Mesenchymal stem cell (in vitro differentiated cells and primary cell): ENCODE data around the gene FRMD4B.

ENCODE experiments used
- DNase-seq: peaks from one replicate; pipeline ENCODE4 v3.0.0-alpha.2; 2013
- H2AFZ ChIP-seq: one replicate; pipeline ENCODE4 v1.6.1; 2013; ENCODE audit warnings: low read depth, mild to moderate bottlenecking, control low read depth, inconsistent platforms, low read length, moderate library complexity
- H2AK5ac ChIP-seq: 2 replicates; pipeline ENCODE4 v1.6.1; 2013; ENCODE audit warnings: low read length, moderate library complexity, mild to moderate bottlenecking, inconsistent platforms; ENCODE audit not compliant: severe bottlenecking
- H2BK120ac ChIP-seq: one replicate; pipeline ENCODE4 v1.6.1; 2013; ENCODE audit warnings: low read depth, mild to moderate bottlenecking, inconsistent platforms, low read length, moderate library complexity
- H2BK12ac ChIP-seq, 2 experiments: one replicate each; pipeline ENCODE4 v1.6.1; 2013; ENCODE audit warnings: inconsistent platforms in 2 of 2, low read length in 2 of 2, mild to moderate bottlenecking in 2 of 2, moderate library complexity in 2 of 2, control low read depth in 1 of 2
- H2BK15ac ChIP-seq: one replicate; pipeline ENCODE4 v1.6.1; 2013; ENCODE audit warnings: mild to moderate bottlenecking, low read depth, inconsistent platforms; ENCODE audit not compliant: poor library complexity, severe bottlenecking
- H2BK5ac ChIP-seq: 2 replicates; pipeline ENCODE4 v1.6.1; 2013; ENCODE audit warnings: low read depth, mild to moderate bottlenecking, low read length, control low read depth, inconsistent platforms; ENCODE audit not compliant: poor library complexity, severe bottlenecking
- H3K14ac ChIP-seq, 2 experiments: one replicate each; pipeline ENCODE4 v1.6.1; 2013; ENCODE audit warnings: inconsistent platforms in 2 of 2, low read length in 2 of 2, control low read depth in 1 of 2, mild to moderate bottlenecking in 1 of 2, moderate library complexity in 1 of 2
- H3K18ac ChIP-seq, 2 experiments: one replicate each; pipeline ENCODE4 v1.6.1; 2013; ENCODE audit warnings: inconsistent platforms in 2 of 2, low read length in 2 of 2, control low read depth in 1 of 2, low read depth in 1 of 2, mild to moderate bottlenecking in 1 of 2
- H3K23ac ChIP-seq, 2 experiments: one replicate each; pipeline ENCODE4 v1.6.1; 2013; ENCODE audit warnings: inconsistent platforms in 2 of 2, low read length in 2 of 2, mild to moderate bottlenecking in 2 of 2, moderate library complexity in 2 of 2, control low read depth in 1 of 2
- H3K27ac ChIP-seq: 2 replicates; pipeline ENCODE4 v1.5.1; 2013; ENCODE audit warnings: mild to moderate bottlenecking, moderate library complexity, low read length, control low read depth, inconsistent platforms; ENCODE audit not compliant: poor library complexity, severe bottlenecking
- H3K27me3 ChIP-seq, 2 experiments: 2 replicates each; pipeline versions ENCODE4 v1.6.1 to v1.7.0; 2013; ENCODE audit warnings: low read length in 2 of 2, mild to moderate bottlenecking in 2 of 2, moderate library complexity in 2 of 2, control low read depth in 1 of 2, inconsistent platforms in 1 of 2; ENCODE audit not compliant: control insufficient read depth in 1 of 2, insufficient read depth in 1 of 2
- H3K36me3 ChIP-seq, 2 experiments: 2 replicates each; pipeline versions ENCODE4 v1.6.1 to v1.7.0; 2013; ENCODE audit warnings: low read length in 2 of 2, control low read depth in 1 of 2, inconsistent platforms in 1 of 2, low read depth in 1 of 2, mild to moderate bottlenecking in 1 of 2; ENCODE audit not compliant: insufficient read depth in 2 of 2, control insufficient read depth in 1 of 2
- H3K4ac ChIP-seq, 2 experiments: one replicate each; pipeline ENCODE4 v1.6.1; 2013; ENCODE audit warnings: inconsistent platforms in 2 of 2, low read length in 2 of 2, mild to moderate bottlenecking in 2 of 2, moderate library complexity in 2 of 2, control low read depth in 1 of 2, low read depth in 1 of 2
- H3K4me1 ChIP-seq: 2 replicates; pipeline ENCODE4 v1.6.1; 2013; ENCODE audit warnings: low read depth, low read length, control low read depth; ENCODE audit not compliant: control insufficient read depth, insufficient read depth
- H3K4me2 ChIP-seq: 2 replicates; pipeline ENCODE4 v1.6.1; 2013; ENCODE audit warnings: low read length, mild to moderate bottlenecking, inconsistent platforms; ENCODE audit not compliant: poor library complexity, severe bottlenecking
- H3K4me3 ChIP-seq, 2 experiments: 2 replicates each; pipeline versions ENCODE4 v1.5.1 to v1.7.0; 2013; ENCODE audit warnings: low read length in 2 of 2, mild to moderate bottlenecking in 2 of 2, control low read depth in 1 of 2, low read depth in 1 of 2; ENCODE audit not compliant: insufficient read depth in 1 of 2
- H3K79me1 ChIP-seq: replicated peaks from 2 replicates; pipeline ENCODE4 v1.6.1; 2013; ENCODE audit warnings: mild to moderate bottlenecking, control low read depth, low read length, inconsistent platforms; ENCODE audit not compliant: poor library complexity, severe bottlenecking
- H3K9ac ChIP-seq: 2 replicates; pipeline ENCODE4 v1.7.0; 2013; ENCODE audit warnings: mild to moderate bottlenecking, low read length, moderate library complexity
- H3K9me3 ChIP-seq: 2 replicates; pipeline ENCODE4 v1.7.0; 2013; ENCODE audit warnings: mild to moderate bottlenecking, low read length; ENCODE audit not compliant: control insufficient read depth
- H4K8ac ChIP-seq: one replicate; pipeline ENCODE4 v1.6.1; 2013; ENCODE audit warnings: inconsistent platforms, mild to moderate bottlenecking, low read length, moderate library complexity
- H4K91ac ChIP-seq: one replicate; pipeline ENCODE4 v1.6.1; 2013; ENCODE audit warnings: mild to moderate bottlenecking, low read length, inconsistent platforms
- WGBS: methylation state at CpG from one replicate; pipeline ENCODE4 v1.1.7; 2013; ENCODE audit warnings: mixed read lengths; 5-methylcytosine and 5-hydroxymethylcytosine counted together

Gene FRMD4B

DNA sequence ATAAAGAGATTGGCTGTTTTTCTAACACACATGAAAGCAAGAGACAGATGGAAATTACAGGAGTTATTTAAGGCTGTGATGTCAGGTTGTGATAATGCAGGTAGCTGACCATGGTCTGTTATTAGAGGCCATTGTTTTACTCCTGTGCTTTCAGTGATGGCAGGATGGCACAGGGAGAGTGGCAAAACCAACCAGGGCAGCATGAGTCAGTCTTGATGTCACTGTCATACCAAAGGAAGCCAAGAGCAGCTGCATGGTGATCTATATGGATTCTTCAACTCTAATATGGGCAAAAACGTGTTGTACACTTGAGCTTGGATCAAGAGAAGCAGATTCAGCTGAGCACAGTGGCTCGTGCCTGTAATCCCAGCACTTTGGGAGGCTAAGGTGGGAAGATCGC, 171.6 kb downstream of the FRMD4B start:
- H3K9me3 ChIP-seq, result no peaks in the 10 kb centered on the region
- no peak overlapping the region for H3K27ac ChIP-seq
- H4K8ac ChIP-seq, result no peak overlapping the region
- no peak overlapping the region for H3K23ac ChIP-seq
- no peaks in the 10 kb centered on the region for H3K27me3 ChIP-seq
- no peak overlapping the region for H2BK15ac ChIP-seq
- no peak overlapping the region for H3K4ac ChIP-seq
- no peak overlapping the region for H2BK5ac ChIP-seq
- peaks cover 0 to 11% of the 10 kb centered on the region in 2 experiments for H3K36me3 ChIP-seq
- no peak overlapping the region for H2AK5ac ChIP-seq
- no peak overlapping the region for H3K4me2 ChIP-seq
- H2BK120ac ChIP-seq, result no peak overlapping the region
- WGBS, result 69% methylated on average over 3 of the region's 3 CpGs
- H3K18ac ChIP-seq, result no peak overlapping the region
- H2BK12ac ChIP-seq, result no peak overlapping the region
- no peak overlapping the region for H3K4me3 ChIP-seq
- no peak overlapping the region for H4K91ac ChIP-seq
- H3K9ac ChIP-seq, result no peak overlapping the region
- H2AFZ ChIP-seq, result no peak overlapping the region
- DNase-seq, result no peak
- H3K4me1 ChIP-seq, result no peaks in the 10 kb centered on the region
- peaks cover 1% of the 10 kb centered on the region for H3K79me1 ChIP-seq
- H3K14ac ChIP-seq, result no peak overlapping the region

DNA sequence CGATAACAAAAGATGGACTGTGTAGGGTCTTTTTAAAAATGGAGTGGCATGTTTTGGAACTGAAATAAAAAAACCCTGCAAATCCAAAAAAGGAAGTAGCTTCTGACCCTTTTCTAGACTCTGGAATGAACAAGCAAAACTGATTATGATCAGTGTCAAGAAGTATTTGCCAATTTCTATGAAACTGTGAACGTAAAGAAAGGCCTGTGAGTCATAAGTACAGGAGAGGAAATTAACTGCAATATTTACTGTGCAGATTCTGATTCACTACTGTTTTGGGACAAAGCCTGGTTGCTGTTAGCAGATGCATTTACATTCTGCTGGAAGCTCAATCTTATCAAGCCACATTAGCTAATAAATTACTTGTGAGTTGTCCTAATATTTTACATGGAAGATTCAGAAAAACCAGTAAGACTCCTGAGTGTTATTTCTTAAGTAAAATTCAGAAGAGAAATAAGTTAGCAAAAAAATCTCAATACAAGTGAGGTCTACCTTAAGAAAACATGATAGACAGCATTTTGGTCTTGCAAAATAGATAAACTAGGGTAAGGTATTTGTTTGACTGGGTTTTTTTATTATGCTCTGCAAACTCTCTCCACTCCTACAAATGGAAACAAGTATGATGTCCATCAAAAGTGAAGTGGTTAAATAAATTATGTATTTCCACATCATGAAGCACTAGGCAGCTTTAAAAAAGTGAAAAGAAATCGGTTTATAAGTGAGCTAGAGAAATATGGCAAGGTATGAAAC, 173.3 kb downstream of the FRMD4B start:
- Histone ChIP-seq H3K23ac (no peak overlapping the region), H2BK120ac (no peak overlapping the region), H2AK5ac (no peak overlapping the region), H3K36me3 (peaks cover 0 to 11% of the 10 kb centered on the region in 2 experiments), H4K91ac (no peak overlapping the region), H3K27me3 (no peaks in the 10 kb centered on the region), H3K4ac (no peak overlapping the region), H3K9ac (no peak overlapping the region), H3K4me2 (no peak overlapping the region), H3K18ac (no peak overlapping the region), H2BK15ac (no peak overlapping the region), H3K9me3 (no peaks in the 10 kb centered on the region), H2BK12ac (no peak overlapping the region), H3K14ac (no peak overlapping the region), H4K8ac (no peak overlapping the region), H3K79me1 (peaks cover 1% of the 10 kb centered on the region), H3K27ac (peak overlapping the region; percentile 38), H3K4me3 (no peak overlapping the region), H2BK5ac (no peak overlapping the region), H2AFZ (no peak overlapping the region), H3K4me1 (no peaks in the 10 kb centered on the region)
- 0% methylated on average over 1 of the region's 3 CpGs for WGBS
- DNase-seq, result peak; percentile 88

DNA sequence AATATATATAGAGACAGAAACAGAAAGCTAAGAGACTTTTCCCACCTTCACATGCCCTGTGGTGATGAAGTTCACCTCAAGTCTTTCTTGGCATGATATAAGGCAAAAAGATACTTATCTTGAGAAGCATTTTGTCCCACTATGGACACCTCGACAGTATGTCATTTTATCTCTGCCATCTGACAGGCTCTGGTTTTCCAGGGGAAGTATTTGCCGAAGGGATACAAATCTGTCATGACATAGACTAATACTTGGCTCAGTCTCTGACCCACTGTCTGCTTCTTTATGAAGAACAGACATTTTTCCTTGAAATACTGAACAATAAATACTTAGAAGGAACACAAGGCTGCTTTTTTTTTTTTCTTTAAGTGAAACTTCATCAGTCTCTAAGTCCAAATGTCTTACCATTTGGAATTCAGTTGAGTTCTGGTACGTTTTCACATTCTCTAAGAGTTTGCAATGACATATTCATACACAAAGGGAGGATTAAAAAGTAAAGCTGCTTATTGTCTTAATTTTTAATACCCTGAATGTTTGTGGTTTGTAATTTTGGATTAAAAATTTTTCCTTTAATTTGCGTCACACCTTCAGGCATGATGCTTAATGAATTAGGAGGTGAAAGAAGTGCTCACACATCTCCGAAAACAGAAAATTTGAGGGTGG, 175.7 kb downstream of the FRMD4B start:
- no peak overlapping the region for H3K4me3 ChIP-seq
- WGBS, result 71% methylated on average over 4 of the region's 5 CpGs
- peaks cover 0 to 9% of the 10 kb centered on the region in 2 experiments for H3K36me3 ChIP-seq
- H3K4me1 ChIP-seq, result no peaks in the 10 kb centered on the region
- H3K79me1 ChIP-seq, result peaks cover 2% of the 10 kb centered on the region
- no peak overlapping the region for H2BK12ac ChIP-seq
- no peak overlapping the region for H4K91ac ChIP-seq
- no peak overlapping the region for H3K4me2 ChIP-seq
- H3K9ac ChIP-seq, result no peak overlapping the region
- H2BK5ac ChIP-seq, result no peak overlapping the region
- H2AK5ac ChIP-seq, result no peak overlapping the region
- no peak overlapping the region for H4K8ac ChIP-seq
- no peak overlapping the region for H3K23ac ChIP-seq
- H3K4ac ChIP-seq, result no peak overlapping the region
- no peaks in the 10 kb centered on the region for H3K27me3 ChIP-seq
- no peak overlapping the region for H3K18ac ChIP-seq
- no peak overlapping the region for H2BK120ac ChIP-seq
- no peak overlapping the region for H2AFZ ChIP-seq
- H3K14ac ChIP-seq, result no peak overlapping the region
- DNase-seq, result no peak
- H3K27ac ChIP-seq, result no peak overlapping the region
- H2BK15ac ChIP-seq, result no peak overlapping the region
- H3K9me3 ChIP-seq, result no peaks in the 10 kb centered on the region

DNA sequence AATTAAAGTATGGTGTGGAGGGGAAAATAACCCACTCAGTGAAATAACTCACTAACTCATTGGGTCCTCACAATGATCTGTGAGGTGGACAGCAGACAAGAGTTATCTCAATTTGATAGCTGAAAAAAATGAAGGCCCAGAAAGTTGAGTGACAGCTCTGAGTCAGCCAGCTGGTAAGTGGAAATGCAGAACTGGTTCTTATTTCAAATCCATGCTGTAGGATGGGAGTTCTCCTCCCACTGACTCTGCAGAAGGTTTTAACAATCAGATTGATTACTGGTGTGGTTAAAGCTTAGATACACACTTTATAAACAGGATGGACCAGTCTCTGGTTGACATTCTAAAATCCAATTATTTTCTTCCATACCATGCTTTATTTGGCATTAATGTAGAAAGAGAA, 176.5 kb downstream of the FRMD4B start:
- Histone ChIP-seq H3K79me1 (peaks cover 2% of the 10 kb centered on the region), H2BK120ac (no peak overlapping the region), H2AFZ (no peak overlapping the region), H3K36me3 (peaks cover 0 to 3% of the 10 kb centered on the region in 2 experiments), H2BK12ac (no peak overlapping the region), H4K91ac (no peak overlapping the region), H3K4me3 (no peak overlapping the region), H3K9ac (no peak overlapping the region), H3K4ac (no peak overlapping the region), H2BK5ac (no peak overlapping the region), H3K18ac (no peak overlapping the region), H4K8ac (no peak overlapping the region), H3K4me2 (no peak overlapping the region), H3K9me3 (no peaks in the 10 kb centered on the region), H3K4me1 (peaks cover 2% of the 10 kb centered on the region), H3K14ac (no peak overlapping the region), H3K23ac (no peak overlapping the region), H3K27ac (no peak overlapping the region), H2BK15ac (no peak overlapping the region), H3K27me3 (no peaks in the 10 kb centered on the region), H2AK5ac (no peak overlapping the region)
- DNase-seq, result no peak
